ENCODE results near the gene NEK1.
"Not testable (repeated sequence)": the region's sequence is repeated elsewhere in the genome, so short reads cannot be mapped to it uniquely, and the experiment has no call there.

DNA sequence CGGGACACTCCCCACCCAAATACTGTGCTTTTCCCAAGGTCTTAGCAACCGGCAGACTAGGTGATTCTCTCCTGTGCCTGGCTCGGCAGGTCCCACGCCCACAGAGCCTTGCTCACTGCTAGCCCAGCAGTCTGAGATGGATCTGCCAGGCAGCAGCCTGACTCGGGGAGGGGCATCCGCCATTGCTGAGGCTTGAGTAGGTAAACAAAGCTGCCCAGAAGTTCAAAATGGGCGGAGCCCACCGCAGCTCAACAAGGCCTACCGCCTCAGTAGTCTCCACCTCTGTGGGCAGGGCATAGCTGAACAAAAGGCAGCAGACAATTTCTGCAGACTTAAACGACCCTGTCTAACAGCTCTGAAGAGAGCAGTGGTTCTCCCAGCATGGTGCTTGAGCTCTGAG is 163.4 kb downstream of the NEK1 start:
- TF ChIP-seq CTCF (conservative IDR thresholded peaks at IDR 0.05 in 1 of 2, IDR thresholded peaks at IDR 0.05 in 1 of 2; ENCODE audit: extremely low read depth in 1 of 2, insufficient read depth in 1 of 2, low read depth in 1 of 2, low read length in 2 of 2); EZH2 (IDR thresholded peaks at IDR 0.05; ENCODE audit: borderline replicate concordance, low read length): not testable (repeated sequence)
